Loucy (cell line): ENCODE measurements around the gene GAREM2.

ENCODE experiments used
- EZH2phosphoT487 ChIP-seq: fragments of 200-600 bp; IDR thresholded peaks from 2 replicates; pipeline ENCODE4 v1.6.1; 2018; ENCODE audit warnings: antibody characterized with exemption, mild to moderate bottlenecking, moderate library complexity, borderline replicate concordance
- TF ChIP-seq, protein P1 (sequence below): fragments of 200-600 bp; sonication (generic); conservative IDR thresholded peaks from 2 replicates; pipeline ENCODE4 v1.5.1; 2014; ENCODE audit warnings: mild to moderate bottlenecking, antibody characterized with exemption, low read length

DNA sequence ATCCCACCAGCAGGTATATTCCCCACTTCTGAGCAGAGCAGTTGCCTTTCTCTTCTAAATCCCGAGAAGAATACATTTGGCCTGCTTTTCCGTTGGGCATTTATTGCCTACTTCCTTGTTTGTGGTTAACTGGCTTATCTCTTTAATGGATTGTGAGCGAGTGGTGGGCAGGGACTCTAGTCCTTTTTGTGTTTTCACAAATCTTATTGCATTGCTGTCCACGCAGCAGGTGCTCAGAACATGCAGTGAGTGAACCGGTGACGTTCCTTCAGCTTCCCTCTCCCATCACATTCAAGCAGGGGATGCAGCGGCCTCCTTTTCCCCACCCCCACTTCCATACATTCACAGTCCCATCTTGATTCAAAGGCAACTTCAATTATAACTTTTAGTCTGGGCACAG lies 28.9 kb upstream of the GAREM2 start:
- TF ChIP-seq, protein P1, sequence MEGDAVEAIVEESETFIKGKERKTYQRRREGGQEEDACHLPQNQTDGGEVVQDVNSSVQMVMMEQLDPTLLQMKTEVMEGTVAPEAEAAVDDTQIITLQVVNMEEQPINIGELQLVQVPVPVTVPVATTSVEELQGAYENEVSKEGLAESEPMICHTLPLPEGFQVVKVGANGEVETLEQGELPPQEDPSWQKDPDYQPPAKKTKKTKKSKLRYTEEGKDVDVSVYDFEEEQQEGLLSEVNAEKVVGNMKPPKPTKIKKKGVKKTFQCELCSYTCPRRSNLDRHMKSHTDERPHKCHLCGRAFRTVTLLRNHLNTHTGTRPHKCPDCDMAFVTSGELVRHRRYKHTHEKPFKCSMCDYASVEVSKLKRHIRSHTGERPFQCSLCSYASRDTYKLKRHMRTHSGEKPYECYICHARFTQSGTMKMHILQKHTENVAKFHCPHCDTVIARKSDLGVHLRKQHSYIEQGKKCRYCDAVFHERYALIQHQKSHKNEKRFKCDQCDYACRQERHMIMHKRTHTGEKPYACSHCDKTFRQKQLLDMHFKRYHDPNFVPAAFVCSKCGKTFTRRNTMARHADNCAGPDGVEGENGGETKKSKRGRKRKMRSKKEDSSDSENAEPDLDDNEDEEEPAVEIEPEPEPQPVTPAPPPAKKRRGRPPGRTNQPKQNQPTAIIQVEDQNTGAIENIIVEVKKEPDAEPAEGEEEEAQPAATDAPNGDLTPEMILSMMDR = no peak
- no peak for TF ChIP-seq EZH2phosphoT487
